Activated CD8-positive, alpha-beta memory T cell treated with anti-CD3 and anti-CD28 coated beads, Interleukin-2, amount 50 U/mL, for 1 hour (primary cell): Measurements from ENCODE around the gene EPS8L3.
"Not testable (repeated sequence)": the region's sequence is repeated elsewhere in the genome, so short reads cannot be mapped to it uniquely, and the experiment has no call there.

ENCODE experiments used
- DNase-seq: peaks from one replicate; pipeline ENCODE4 v3.0.0-alpha.2; 2020; ENCODE audit errors: extremely low read depth

Gene EPS8L3

GRCh38 chr1:109780982-109781381 lies 17.3 kb upstream of the EPS8L3 start:
- no peak for DNase-seq

GRCh38 chr1:109777980-109778625 lies 14.4 kb upstream of the EPS8L3 start:
- DNase-seq, result no peak

GRCh38 chr1:109777436-109777835 lies 13.7 kb upstream of the EPS8L3 start:
- no peak for DNase-seq

DNA sequence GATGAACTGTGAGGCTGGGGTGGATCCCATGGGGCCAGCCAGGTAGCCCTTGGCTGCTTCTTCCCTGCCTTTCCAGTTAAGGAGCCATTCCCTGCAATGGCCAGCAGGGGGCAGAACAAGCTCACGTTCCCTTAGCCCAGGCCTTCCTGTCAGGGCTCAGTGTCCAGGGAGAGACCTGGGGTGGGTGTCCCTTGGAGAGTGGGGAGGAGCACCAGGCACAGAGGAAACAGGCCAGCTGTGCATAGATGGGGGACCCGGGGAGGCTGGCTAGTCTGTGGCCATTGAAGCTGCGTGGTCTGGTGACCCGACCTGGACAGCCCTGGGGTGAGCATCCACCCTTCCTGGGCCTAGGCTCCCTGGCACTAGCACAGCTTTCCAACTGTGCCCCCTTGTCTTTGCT lies 13.2 kb upstream of the EPS8L3 start:
- peak; percentile 36 for DNase-seq

GRCh38 chr1:109776206-109776835 lies 12.6 kb upstream of the EPS8L3 start:
- DNase-seq, result no peak

DNA sequence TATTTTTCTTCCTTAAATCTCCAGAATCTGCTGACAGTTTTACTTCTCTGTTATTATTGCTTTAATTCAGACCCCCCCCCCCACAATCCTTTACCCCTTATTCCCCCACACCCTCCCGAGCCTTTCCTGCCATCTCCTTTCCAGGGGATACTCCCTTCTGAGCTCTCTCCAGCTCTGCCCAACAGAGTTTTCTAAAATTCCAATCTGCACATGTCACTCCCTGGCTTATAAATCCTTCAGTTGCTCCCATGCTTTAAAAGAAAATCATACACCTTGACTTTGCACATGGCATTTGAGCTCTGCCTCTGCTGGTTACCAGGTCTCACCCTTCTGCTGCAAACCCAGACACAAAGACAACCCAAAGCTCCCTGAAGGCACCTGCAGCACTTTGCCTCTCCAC lies 11.7 kb upstream of the EPS8L3 start:
- DNase-seq, result no peak

GRCh38 chr1:109773900-109774485 lies 10.3 kb upstream of the EPS8L3 start:
- DNase-seq, result no peak

DNA sequence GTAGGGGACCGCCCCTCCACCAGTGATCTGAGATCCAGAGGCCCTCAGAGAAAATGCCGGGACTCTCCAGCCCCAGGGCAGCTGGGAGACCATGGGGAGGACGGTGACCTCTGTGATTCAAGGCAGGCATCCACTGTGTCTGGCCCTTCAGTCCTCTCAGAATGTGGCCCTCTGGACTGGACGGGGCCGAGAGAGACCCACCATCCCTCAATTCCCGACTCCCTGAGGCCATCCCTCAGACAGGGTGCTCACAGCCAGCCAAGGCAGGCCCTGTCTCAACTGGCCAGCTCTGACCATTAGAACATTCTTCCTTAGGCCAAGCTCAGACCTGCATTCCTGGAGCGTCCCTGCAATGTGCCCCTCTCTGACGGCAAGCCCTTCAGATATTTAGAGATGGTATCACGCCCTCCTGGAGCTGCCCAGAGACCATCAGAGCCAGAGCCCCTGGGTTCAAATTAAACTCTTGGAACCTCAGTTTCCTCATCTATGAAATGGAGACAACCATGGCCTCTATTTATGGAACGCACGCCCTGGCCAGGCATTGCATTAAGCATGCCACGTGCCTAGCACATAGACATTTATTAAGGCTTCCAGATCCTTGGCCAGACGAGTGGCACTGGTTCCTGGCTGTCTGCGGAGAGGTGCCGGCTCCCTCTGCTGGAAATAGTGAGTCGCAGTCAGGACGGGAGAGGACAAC lies 9.6 kb upstream of the EPS8L3 start:
- DNase-seq, result peak; percentile 14

- no peak for DNase-seq
These were observed 9.0 kb upstream of the EPS8L3 start for GRCh38 chr1:109772658-109773202.

DNA sequence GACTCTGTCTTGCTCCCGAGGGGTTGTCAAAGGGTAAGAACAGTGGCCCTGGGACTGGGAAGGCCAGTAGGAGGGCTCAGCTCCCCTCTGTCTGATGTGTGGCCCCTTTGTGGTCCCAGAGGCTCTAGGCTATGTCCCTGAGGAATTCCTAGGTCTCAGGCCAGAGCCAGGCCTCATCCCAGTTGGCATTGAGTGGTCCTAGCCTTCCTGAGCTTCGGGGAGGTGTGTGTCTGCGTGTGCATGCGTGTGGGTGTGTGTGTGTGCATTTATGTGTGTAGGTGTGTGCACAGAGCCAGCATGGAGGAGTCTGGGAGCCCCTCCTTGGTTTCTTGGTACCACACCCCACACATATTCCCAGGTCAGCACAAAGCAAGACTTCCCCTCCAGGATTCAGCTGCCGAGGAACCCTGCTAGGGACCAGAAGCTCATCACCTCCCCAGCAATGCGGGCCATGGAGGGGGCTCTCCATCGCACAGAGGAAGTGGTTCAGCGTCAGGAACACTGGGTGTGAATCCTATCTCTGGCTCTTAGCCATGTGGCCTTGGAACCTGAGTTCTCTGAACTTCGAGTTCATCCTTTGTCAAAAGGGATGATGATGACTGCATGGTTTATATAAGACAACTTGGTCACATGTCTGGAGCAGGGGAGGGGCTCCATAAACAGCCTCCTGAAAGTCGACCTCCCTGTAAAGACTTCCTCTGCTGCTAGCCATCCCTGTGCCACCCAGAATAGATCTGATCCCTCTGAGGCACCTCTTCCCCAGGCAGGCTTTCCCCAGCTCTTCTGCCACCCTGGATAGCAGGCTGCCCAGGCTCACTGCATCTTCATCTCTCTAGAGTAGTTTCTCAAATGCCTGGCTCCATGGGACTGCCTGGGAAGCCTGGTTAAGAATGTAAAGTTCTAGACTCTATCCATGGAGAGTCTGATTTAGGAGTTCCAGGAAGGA lies 8.3 kb upstream of the EPS8L3 start:
- DNase-seq, result no peak

GRCh38 chr1:109770331-109771095 lies 6.8 kb upstream of the EPS8L3 start:
- DNase-seq, result no peak

DNA sequence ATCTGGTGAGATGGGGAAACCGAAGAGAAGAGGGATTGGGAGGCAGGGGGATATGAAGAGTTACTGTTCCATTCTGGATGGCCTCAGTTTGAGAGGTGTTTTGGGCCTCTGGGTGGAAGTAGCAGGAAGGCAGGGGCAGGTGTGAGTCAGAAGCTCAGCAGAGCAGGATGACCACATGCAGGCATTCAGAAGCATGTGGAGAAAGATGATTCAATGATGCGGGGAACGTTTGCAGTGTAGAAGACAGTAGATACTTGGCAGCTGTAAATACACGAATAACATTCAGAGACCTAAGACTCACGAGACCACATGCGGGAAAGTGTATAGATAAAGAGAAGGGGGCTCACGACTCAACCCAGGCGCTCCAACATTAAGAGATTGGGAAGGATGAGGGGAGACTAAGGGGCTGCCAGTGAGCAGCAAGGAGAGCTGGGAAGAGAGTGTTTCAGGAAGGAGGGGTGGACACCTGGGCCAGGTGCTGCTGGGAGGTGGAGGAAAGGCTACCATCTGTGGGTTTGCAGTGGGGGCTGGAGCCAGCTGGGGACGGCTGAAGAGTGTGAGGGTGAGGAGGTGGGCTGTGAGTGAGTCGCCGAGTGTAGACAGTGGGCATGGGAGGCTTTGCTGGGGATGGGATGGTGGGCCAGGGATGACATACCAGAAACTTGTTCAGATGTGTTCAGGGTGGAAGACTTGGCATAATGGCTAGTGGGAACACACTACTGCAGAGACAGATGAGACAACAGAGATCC lies 5.8 kb upstream of the EPS8L3 start:
- no peak for DNase-seq

- DNase-seq, result no peak
These were observed 5.1 kb upstream of the EPS8L3 start for GRCh38 chr1:109768820-109769219.

DNA sequence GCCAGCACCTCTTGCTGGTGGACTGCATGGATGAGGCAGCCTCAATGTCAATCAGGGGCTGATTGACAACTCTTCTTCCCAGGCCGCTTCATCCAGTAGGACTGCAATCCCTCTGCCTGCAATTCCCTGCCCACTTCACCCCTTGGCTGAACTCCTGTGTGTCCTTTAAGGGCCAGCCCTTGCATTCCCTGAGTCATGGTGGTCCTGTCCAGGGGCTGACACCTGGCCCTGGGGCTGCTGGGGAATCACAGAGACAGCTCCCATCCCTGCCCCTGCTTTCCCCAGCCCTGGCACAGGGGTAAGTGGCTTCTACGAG lies 4.6 kb upstream of the EPS8L3 start:
- DNase-seq, result no peak

GRCh38 chr1:109767637-109768334 lies 4.1 kb upstream of the EPS8L3 start:
- no peak for DNase-seq

GRCh38 chr1:109766991-109767636 lies 3.4 kb upstream of the EPS8L3 start:
- not testable (repeated sequence) for DNase-seq

DNA sequence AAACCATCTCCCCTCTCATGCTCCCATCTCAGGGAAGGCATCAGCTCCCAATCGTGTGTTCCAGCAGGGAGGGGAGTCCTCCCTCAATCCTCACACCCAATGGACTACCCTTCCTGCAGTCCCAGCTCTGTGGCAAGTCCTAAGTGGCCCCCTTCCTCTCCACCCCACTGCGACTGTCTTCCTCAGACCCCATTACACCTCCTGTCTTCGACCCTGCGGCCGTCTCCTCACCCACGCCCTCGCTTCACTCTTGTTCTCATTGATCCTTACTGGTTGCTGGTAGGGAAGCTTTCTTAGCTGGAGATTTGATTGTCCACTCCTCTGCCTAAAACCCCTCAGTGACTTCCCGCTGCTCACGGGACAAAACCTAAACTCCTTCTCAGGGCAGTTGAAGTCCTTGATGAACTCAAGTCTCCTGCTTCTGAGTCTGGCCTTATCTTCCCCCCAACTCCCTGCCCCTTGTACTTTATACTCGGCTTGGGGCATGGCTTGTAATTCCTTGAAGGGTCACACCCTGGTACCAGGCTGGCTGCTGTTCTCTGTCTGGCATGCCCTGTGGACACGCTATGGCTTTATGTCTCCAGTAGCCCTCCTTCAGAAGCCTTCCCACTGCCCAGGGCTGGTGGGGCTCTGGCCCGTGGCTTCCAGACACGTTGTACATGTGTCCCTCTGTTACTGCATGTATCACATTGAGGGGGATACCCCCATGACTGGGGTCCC lies 2.3 kb upstream of the EPS8L3 start:
- DNase-seq, result no peak

DNA sequence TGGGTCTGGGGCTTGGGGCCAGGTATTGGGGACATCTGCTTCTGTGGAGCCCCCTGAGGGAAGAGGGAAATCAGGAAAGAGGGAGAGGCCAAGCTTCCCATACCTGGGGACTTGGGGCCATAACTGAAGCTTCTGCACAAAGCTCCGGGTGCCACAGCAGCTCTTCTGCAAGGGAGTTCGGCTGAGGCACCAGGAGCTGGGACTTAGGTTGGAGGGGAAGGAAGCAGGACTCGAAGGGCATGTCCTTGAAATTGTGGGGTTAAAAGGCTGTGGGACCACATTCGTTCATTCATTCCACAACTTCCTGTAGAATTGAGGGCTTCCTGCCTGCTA lies 1.7 kb upstream of the EPS8L3 start:
- DNase-seq, result no peak
